ENCODE results near the gene DNER. TPM values are rescaled to one million over a fixed set of nuclear protein-coding genes. Genes with fewer than 3 reads are reported as not detected.
"Not testable (repeated sequence)": the region's sequence is repeated elsewhere in the genome, so short reads cannot be mapped to it uniquely, and the experiment has no call there.

The DNER gene
- total RNA-seq, 1 experiment from 2014 or later, result not detected

DNA sequence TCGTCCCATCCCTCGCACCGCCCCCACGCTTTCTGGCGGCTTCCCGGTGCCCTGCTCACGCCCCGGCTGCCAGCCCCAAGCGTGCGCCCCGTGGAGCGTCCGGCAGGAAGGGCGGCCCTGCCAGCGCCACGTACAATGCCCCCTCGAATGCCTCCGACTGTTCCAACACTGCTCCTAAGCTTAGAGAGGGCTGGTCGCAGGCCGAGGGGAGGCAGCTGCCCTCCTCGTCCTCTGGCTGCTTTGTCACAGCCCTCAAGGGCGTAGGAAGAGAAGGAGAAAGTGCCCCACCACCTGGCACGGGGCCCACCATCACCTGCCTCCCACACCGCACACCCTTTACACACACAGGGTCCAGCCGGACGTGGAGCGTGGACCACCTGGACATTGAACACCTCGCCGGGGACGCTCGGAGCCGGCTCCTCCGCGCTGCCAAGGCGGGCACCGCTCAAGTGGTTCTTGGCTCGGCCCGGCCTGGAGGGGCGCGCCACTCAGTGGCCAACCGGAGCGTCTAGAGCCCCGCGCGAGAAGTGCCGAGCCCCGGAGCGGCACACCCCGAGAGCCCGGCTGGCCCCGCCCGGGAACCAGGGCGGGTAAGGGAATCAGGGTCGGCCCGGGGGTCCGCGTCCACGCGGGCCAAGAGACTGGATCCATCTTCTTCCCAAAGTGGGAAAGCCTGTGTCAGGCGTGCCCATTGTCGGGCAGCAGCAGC, 830 bp downstream of the DNER start:
- DNase-seq, result peak; percentile 49
- Histone ChIP-seq H3K27me3 (ENCODE audit: low read length) (0 out of 2 replicates have a peak, but pooled peaks cover 4% of the 10 kb centered on the region), H3K79me2 (ENCODE audit: low read length) (no peaks in the 10 kb centered on the region), H3K4me1 (ENCODE audit: low read length) (peaks cover 16% of the 10 kb centered on the region), H3K27ac (ENCODE audit: low read length) (no peak overlapping the region), H3K36me3 (ENCODE audit: insufficient read depth, low read length) (no peaks in the 10 kb centered on the region), H3K9ac (ENCODE audit: low read length) (peak overlapping the region; percentile 32; the same call in 1 of the 2 replicates), H3K9me3 (ENCODE audit: low read length) (no peaks in the 10 kb centered on the region), H3K4me3 (ENCODE audit: low read length) (peak overlapping the region; percentile 66), H2AFZ (ENCODE audit: low read length) (peak overlapping the region; percentile 17; the same call in 1 of the 2 replicates), H3K4me2 (ENCODE audit: low read depth, low read length, poor library complexity, severe bottlenecking) (peak overlapping the region; percentile 68), H4K20me1 (ENCODE audit: insufficient read depth, low read depth, low read length) (no peaks in the 10 kb centered on the region), H3K9me2 (replicated peaks; ENCODE audit: insufficient read depth, low read length) (no peaks in the 10 kb centered on the region)

DNA sequence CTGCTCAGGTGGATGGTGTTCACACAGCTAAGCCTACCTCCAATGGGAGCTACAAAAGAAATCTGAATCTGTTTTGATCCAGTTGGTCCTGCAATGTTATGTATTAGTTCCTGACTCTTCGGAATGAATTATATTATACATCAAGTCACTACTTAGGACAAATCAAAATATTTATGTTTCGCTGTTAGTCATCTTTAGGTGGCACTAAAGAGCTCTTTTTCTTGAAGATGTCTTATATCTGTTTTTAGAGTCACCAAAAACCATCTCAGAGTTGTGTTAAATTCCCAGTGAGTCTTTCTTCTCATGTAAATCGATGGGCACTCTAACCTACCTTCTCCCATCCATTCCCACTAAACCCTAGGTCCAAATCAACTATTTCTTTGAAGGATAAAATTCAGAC, 2.2 kb downstream of the DNER start:
- no peak overlapping the region for H3K4me3 ChIP-seq (ENCODE audit: low read length)
- no peaks in the 10 kb centered on the region for H3K79me2 ChIP-seq (ENCODE audit: low read length)
- H3K27ac ChIP-seq (ENCODE audit: low read length), result no peak overlapping the region
- H3K4me2 ChIP-seq (ENCODE audit: low read depth, low read length, poor library complexity, severe bottlenecking), result no peak overlapping the region
- H3K9me3 ChIP-seq (ENCODE audit: low read length), result no peaks in the 10 kb centered on the region
- no peaks in the 10 kb centered on the region for H3K36me3 ChIP-seq (ENCODE audit: insufficient read depth, low read length)
- no peaks in the 10 kb centered on the region for H4K20me1 ChIP-seq (ENCODE audit: insufficient read depth, low read depth, low read length)
- no peak overlapping the region for H2AFZ ChIP-seq (ENCODE audit: low read length)
- peak; percentile 53 for DNase-seq
- H3K4me1 ChIP-seq (ENCODE audit: low read length), result peaks cover 16% of the 10 kb centered on the region
- 0 out of 2 replicates have a peak, but pooled peaks cover 4% of the 10 kb centered on the region for H3K27me3 ChIP-seq (ENCODE audit: low read length)
- no peak overlapping the region for H3K9ac ChIP-seq (ENCODE audit: low read length)
- H3K9me2 ChIP-seq (replicated peaks; ENCODE audit: insufficient read depth, low read length), result no peaks in the 10 kb centered on the region

DNA sequence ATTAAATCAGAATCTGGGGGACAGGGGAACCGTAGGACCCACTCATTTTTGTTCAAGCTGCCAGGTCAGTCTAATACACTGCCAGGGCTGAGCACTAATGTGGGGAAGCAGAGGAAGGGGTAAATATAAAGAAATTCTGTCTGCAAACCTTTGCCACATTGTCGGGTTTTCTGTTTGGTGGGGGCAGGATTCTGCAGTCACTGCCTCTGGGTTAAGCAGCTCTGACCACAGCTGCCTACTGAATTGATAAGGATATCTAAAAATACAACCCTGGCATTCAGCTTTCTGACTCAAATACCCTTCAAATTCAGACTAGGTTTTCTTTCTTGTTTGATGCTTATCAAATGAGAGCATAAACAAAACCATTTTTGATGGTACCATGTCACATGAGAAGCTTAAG, 6.0 kb downstream of the DNER start:
- H2AFZ ChIP-seq (ENCODE audit: low read length), result no peak overlapping the region
- H3K79me2 ChIP-seq (ENCODE audit: low read length), result no peaks in the 10 kb centered on the region
- no peaks in the 10 kb centered on the region for H3K9me3 ChIP-seq (ENCODE audit: low read length)
- H3K9me2 ChIP-seq (replicated peaks; ENCODE audit: insufficient read depth, low read length), result no peaks in the 10 kb centered on the region
- no peaks in the 10 kb centered on the region for H4K20me1 ChIP-seq (ENCODE audit: insufficient read depth, low read depth, low read length)
- no peak overlapping the region for H3K27ac ChIP-seq (ENCODE audit: low read length)
- no peak overlapping the region for H3K9ac ChIP-seq (ENCODE audit: low read length)
- 0 out of 2 replicates have a peak, but pooled peaks cover 4% of the 10 kb centered on the region for H3K27me3 ChIP-seq (ENCODE audit: low read length)
- no peaks in the 10 kb centered on the region for H3K36me3 ChIP-seq (ENCODE audit: insufficient read depth, low read length)
- no peak overlapping the region for H3K4me3 ChIP-seq (ENCODE audit: low read length)
- no peak for DNase-seq
- peaks cover 5% of the 10 kb centered on the region for H3K4me1 ChIP-seq (ENCODE audit: low read length)
- H3K4me2 ChIP-seq (ENCODE audit: low read depth, low read length, poor library complexity, severe bottlenecking), result no peak overlapping the region

DNA sequence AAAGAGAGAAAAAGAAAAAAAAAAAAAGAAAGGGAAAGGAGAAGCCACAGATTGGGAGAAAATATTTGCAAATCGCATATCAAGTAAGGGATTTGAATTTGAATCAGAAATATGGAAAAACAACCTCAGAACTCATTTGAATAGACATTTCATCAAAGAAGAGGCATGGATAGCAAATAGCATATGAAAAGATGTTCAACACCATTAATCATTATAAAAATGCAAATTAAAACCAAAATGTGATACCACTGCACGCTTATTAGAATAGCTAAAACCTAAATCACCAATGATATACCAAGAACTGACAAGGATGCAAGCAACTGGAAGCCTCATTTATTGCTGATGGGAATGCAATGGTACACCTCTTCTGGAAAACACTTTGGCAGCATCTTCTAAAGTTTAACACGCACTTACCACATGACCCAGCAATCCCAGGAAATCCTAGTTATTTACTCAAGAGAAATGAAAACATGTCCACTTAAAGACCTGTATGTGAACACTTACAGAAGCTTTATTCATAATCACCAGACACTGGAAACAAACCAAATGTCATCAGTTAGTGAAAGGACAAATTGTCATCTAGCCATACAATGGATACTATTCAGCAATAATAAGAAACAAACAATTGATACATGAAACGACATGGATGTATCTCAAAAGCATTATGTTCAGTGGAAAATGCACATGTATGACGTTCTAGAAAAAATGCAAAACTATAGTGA, 10.3 kb downstream of the DNER start:
- Histone ChIP-seq H3K27ac (ENCODE audit: low read length) (no peak overlapping the region), H3K27me3 (ENCODE audit: low read length) (0 out of 2 replicates have a peak, but pooled peaks cover under 1% of the 10 kb centered on the region), H3K79me2 (ENCODE audit: low read length) (no peaks in the 10 kb centered on the region), H3K9ac (ENCODE audit: low read length) (no peak overlapping the region), H3K9me3 (ENCODE audit: low read length) (no peaks in the 10 kb centered on the region), H3K4me1 (ENCODE audit: low read length) (peaks cover 2% of the 10 kb centered on the region), H3K9me2 (replicated peaks; ENCODE audit: insufficient read depth, low read length) (no peaks in the 10 kb centered on the region), H3K36me3 (ENCODE audit: insufficient read depth, low read length) (no peaks in the 10 kb centered on the region), H4K20me1 (ENCODE audit: insufficient read depth, low read depth, low read length) (no peaks in the 10 kb centered on the region), H3K4me3 (ENCODE audit: low read length) (no peak overlapping the region), H2AFZ (ENCODE audit: low read length) (no peak overlapping the region), H3K4me2 (ENCODE audit: low read depth, low read length, poor library complexity, severe bottlenecking) (no peak overlapping the region)
- DNase-seq, result no peak

DNA sequence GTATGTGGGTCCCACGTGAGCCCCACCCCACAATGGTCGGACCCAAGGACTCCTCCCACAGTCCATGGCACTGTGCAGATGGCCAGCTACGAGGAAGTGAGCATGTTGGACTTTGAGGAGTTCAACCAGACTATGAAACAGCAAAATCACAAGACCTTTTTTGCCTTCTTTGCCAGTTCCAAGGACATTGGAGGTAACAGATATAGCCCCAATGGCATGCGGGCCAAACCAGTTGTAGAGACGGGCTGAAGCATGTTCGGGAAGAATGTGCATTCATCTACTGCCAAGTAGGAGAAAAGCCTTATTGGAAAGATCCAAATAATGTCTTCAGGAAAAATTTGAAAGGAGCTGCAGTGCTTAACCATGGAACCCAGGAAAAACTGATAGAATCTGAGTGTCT, 12.6 kb downstream of the DNER start:
- no peak overlapping the region for H3K9ac ChIP-seq (ENCODE audit: low read length)
- no peaks in the 10 kb centered on the region for H3K9me3 ChIP-seq (ENCODE audit: low read length)
- H3K4me3 ChIP-seq (ENCODE audit: low read length), result no peak overlapping the region
- H3K79me2 ChIP-seq (ENCODE audit: low read length), result no peaks in the 10 kb centered on the region
- H3K36me3 ChIP-seq (ENCODE audit: insufficient read depth, low read length), result no peaks in the 10 kb centered on the region
- H3K9me2 ChIP-seq (replicated peaks; ENCODE audit: insufficient read depth, low read length), result no peaks in the 10 kb centered on the region
- H3K27me3 ChIP-seq (ENCODE audit: low read length), result no peaks in the 10 kb centered on the region
- no peak for DNase-seq
- H3K27ac ChIP-seq (ENCODE audit: low read length), result no peak overlapping the region
- no peak overlapping the region for H3K4me2 ChIP-seq (ENCODE audit: low read depth, low read length, poor library complexity, severe bottlenecking)
- no peaks in the 10 kb centered on the region for H4K20me1 ChIP-seq (ENCODE audit: insufficient read depth, low read depth, low read length)
- no peak overlapping the region for H2AFZ ChIP-seq (ENCODE audit: low read length)
- H3K4me1 ChIP-seq (ENCODE audit: low read length), result peaks cover 8% of the 10 kb centered on the region

DNA sequence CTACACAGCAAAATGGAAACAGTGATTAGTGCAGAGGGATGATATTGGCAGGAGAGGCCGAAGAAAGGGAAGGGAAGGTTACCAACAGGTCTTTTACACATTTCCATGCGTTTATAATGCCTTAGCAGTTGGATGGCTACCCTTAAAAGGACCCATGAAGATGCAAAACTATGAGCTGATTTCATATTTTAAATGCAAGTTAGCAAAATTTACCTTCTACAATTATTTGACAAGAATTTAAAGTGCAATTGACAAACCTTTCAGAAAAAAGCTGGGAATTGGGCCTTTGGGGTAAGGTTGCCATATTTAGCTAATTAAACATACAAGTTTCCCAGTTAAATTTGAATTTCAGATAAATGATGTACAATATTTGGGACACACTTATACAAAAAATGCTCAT, 13.3 kb downstream of the DNER start:
- Histone ChIP-seq H3K9me2 (replicated peaks; ENCODE audit: insufficient read depth, low read length) (no peaks in the 10 kb centered on the region), H2AFZ (ENCODE audit: low read length) (no peak overlapping the region), H3K4me1 (ENCODE audit: low read length) (peaks cover 8% of the 10 kb centered on the region), H4K20me1 (ENCODE audit: insufficient read depth, low read depth, low read length) (no peaks in the 10 kb centered on the region), H3K9ac (ENCODE audit: low read length) (no peak overlapping the region), H3K27me3 (ENCODE audit: low read length) (no peaks in the 10 kb centered on the region), H3K27ac (ENCODE audit: low read length) (no peak overlapping the region), H3K36me3 (ENCODE audit: insufficient read depth, low read length) (no peaks in the 10 kb centered on the region), H3K9me3 (ENCODE audit: low read length) (no peaks in the 10 kb centered on the region), H3K79me2 (ENCODE audit: low read length) (no peaks in the 10 kb centered on the region), H3K4me2 (ENCODE audit: low read depth, low read length, poor library complexity, severe bottlenecking) (no peak overlapping the region), H3K4me3 (ENCODE audit: low read length) (no peak overlapping the region)
- DNase-seq, result no peak

DNA sequence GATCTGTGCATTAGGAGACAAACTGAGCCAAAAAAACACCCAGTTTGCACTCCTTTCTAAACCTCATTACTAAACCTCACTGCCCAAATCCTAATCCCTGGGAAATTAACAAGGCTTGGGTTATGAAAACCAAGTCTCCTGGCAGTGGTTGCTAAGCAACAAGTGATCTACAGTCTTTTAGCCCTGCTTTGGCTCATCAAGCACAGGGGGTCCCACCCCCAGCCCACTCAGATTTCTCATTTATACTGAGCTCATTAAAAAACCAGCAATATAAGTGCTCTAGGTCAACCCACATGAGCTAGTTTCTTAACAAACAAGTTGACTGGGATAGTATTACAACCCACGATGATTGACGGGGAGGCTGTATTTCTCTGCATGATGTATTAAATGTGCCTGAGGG, 18.4 kb downstream of the DNER start:
- Histone ChIP-seq H3K4me3 (ENCODE audit: low read length) (no peak overlapping the region), H3K27me3 (ENCODE audit: low read length) (0 out of 2 replicates have a peak, but pooled peaks cover 5% of the 10 kb centered on the region), H4K20me1 (ENCODE audit: insufficient read depth, low read depth, low read length) (no peaks in the 10 kb centered on the region), H3K4me1 (ENCODE audit: low read length) (peaks cover 8% of the 10 kb centered on the region), H3K9me3 (ENCODE audit: low read length) (no peaks in the 10 kb centered on the region), H3K9me2 (replicated peaks; ENCODE audit: insufficient read depth, low read length) (no peaks in the 10 kb centered on the region), H2AFZ (ENCODE audit: low read length) (no peak overlapping the region), H3K27ac (ENCODE audit: low read length) (no peak overlapping the region), H3K79me2 (ENCODE audit: low read length) (no peaks in the 10 kb centered on the region), H3K4me2 (ENCODE audit: low read depth, low read length, poor library complexity, severe bottlenecking) (no peak overlapping the region), H3K9ac (ENCODE audit: low read length) (no peak overlapping the region), H3K36me3 (ENCODE audit: insufficient read depth, low read length) (no peaks in the 10 kb centered on the region)
- DNase-seq, result no peak

DNA sequence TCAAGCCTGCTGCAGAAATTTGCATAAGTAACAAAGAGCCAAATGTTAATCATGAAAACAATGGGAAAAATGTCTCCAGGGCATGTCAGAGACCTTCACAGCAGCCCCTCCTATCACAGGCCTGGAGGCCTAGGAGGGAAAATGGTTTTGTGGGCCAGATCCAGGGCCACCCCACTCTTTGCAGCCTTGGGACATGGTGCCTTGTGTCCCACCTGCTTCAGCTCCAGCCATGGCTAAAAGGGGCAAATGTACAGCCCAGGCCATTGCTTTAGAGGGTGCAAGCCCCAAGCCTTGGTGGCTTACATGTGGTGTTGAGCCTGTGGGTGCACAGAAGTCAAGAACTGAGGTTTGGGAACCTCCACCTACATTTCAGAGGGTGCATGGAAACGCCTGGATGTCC, 20.5 kb downstream of the DNER start:
- H3K9me2 ChIP-seq (replicated peaks; ENCODE audit: insufficient read depth, low read length); DNase-seq: not testable (repeated sequence)

More for the DNA sequence above, 20.5 kb downstream of the DNER start:
- H3K4me1 ChIP-seq (ENCODE audit: low read length); H3K4me3 ChIP-seq (ENCODE audit: low read length); H3K9me3 ChIP-seq (ENCODE audit: low read length); H3K27me3 ChIP-seq (ENCODE audit: low read length); H3K79me2 ChIP-seq (ENCODE audit: low read length); H3K36me3 ChIP-seq (ENCODE audit: insufficient read depth, low read length); H4K20me1 ChIP-seq (ENCODE audit: insufficient read depth, low read depth, low read length); H3K4me2 ChIP-seq (ENCODE audit: low read depth, low read length, poor library complexity, severe bottlenecking); H2AFZ ChIP-seq (ENCODE audit: low read length); H3K9ac ChIP-seq (ENCODE audit: low read length); H3K27ac ChIP-seq (ENCODE audit: low read length): not testable (repeated sequence)

Measured in Karpas-422 (cell line).